Naive thymus-derived CD4-positive, alpha-beta T cell (primary cell): Measurements from ENCODE around the gene CSRNP3. TPM values are rescaled to one million over a fixed set of nuclear protein-coding genes. Genes with fewer than 3 reads are reported as not detected.

Experiments used
- ATAC-seq: fragments of 150-1000 bp; cut with Tn5 transposase; 2 replicates; pipeline ENCODE4 v1.10.0; 2021; ENCODE audit warnings: mild to moderate bottlenecking, moderate library complexity
- CTCF ChIA-PET: fragments of 350-600 bp; sonication (Branson Sonifier 250); formaldehyde crosslinking; loops from one replicate; lab custom pipeline; 2021; ENCODE audit warnings: antibody characterized with exemption; lab: Charles Lee
- POLR2A ChIA-PET: fragments of 350-600 bp; sonication (Branson Sonifier 250); formaldehyde crosslinking; loops from one replicate; lab custom pipeline; 2021; ENCODE audit warnings: antibody characterized with exemption, inconsistent platforms; lab: Charles Lee
- DNase-seq, 9 donors: peaks; one replicate each; pipeline versions ENCODE4 v3.0.0 to v3.0.0-alpha.2; 2020 to 2022; ENCODE audit warnings: mixed read lengths in 1 of 9
- H3K27ac ChIP-seq: one replicate; pipeline ENCODE4 v1.7.0; 2013; ENCODE audit warnings: mild to moderate bottlenecking, low read depth, low read length, moderate library complexity
- H3K27me3 ChIP-seq, 2 donors: one replicate each; pipeline ENCODE4 v1.7.0; 2013; ENCODE audit warnings: low read length in 2 of 2, mild to moderate bottlenecking in 2 of 2, moderate library complexity in 2 of 2; ENCODE audit not compliant: control insufficient read depth in 2 of 2, insufficient read depth in 2 of 2
- H3K36me3 ChIP-seq, 3 experiments: 1 replicate in 2 of 3; 2 replicates in 1 of 3; pipeline ENCODE4 v1.7.0; 2013; ENCODE audit warnings: low read length in 3 of 3, mild to moderate bottlenecking in 3 of 3, moderate library complexity in 1 of 3; ENCODE audit not compliant: insufficient read depth in 3 of 3, control insufficient read depth in 2 of 3
- H3K4me1 ChIP-seq, 2 donors: one replicate each; pipeline ENCODE4 v1.7.0; 2013; ENCODE audit warnings: low read length in 2 of 2, mild to moderate bottlenecking in 2 of 2, moderate library complexity in 1 of 2; ENCODE audit not compliant: control insufficient read depth in 2 of 2, insufficient read depth in 2 of 2
- H3K4me3 ChIP-seq: 2 replicates; pipeline ENCODE4 v1.7.0; 2013; ENCODE audit warnings: mild to moderate bottlenecking, low read length
- H3K9me3 ChIP-seq, 3 experiments: 1 replicate in 2 of 3; 2 replicates in 1 of 3; pipeline ENCODE4 v1.7.0; 2013; ENCODE audit warnings: low read length in 3 of 3; ENCODE audit not compliant: control insufficient read depth in 2 of 3
- H3K27ac Mint-ChIP-seq, 9 donors: one replicate each; pipeline ENCODE4 v1.8.0; 2020 to 2022; ENCODE audit warnings: mixed read lengths in 9 of 9, mild to moderate bottlenecking in 8 of 9, moderate library complexity in 5 of 9, inconsistent platforms in 2 of 9
- H3K27me3 Mint-ChIP-seq, 5 donors: one replicate each; pipeline ENCODE4 v1.8.0; 2021 to 2022; ENCODE audit warnings: mixed read lengths in 5 of 5, mild to moderate bottlenecking in 1 of 5
- H3K36me3 Mint-ChIP-seq, 5 donors: one replicate each; pipeline ENCODE4 v1.8.0; 2020 to 2022; ENCODE audit warnings: mixed read lengths in 5 of 5, mild to moderate bottlenecking in 3 of 5, inconsistent platforms in 1 of 5
- H3K4me1 Mint-ChIP-seq, 7 donors: one replicate each; pipeline ENCODE4 v1.8.0; 2020 to 2022; ENCODE audit warnings: mixed read lengths in 7 of 7, mild to moderate bottlenecking in 3 of 7, inconsistent platforms in 1 of 7
- H3K4me3 Mint-ChIP-seq, 10 donors: one replicate each; pipeline ENCODE4 v1.8.0; 2020 to 2022; ENCODE audit warnings: mild to moderate bottlenecking in 10 of 10, mixed read lengths in 10 of 10, moderate library complexity in 6 of 10, inconsistent platforms in 2 of 10
- H3K9me3 Mint-ChIP-seq, 11 donors: one replicate each; pipeline ENCODE4 v1.8.0; 2020 to 2022; ENCODE audit warnings: mixed read lengths in 11 of 11, mild to moderate bottlenecking in 4 of 11, inconsistent platforms in 1 of 11, moderate library complexity in 1 of 11
- intact Hi-C, 2 donors: fragments of 100-400 bp; cut with micrococcal nuclease; formaldehyde crosslinking; loops; one replicate each; pipeline ENCODE4 v1.15.1; 2023
- polyA plus RNA-seq, 2 donors: library from polyadenylated mRNA; unstranded; fragments of 300-500 nt; fragmentation: Illumina TruSeq; gene quantifications; one replicate each; pipeline ENCODE4 v1.2.3, GENCODE V29; 2021
- total RNA-seq, 6 experiments: library from RNA in 5 of 6; stranded (reverse) in 5 of 6; gene quantifications; 1 replicate in 5 of 6; 2 replicates in 1 of 6; pipeline ENCODE4 v1.2.3 and lab custom pipeline; 2021 to 2026

Gene CSRNP3
- total and polyA plus RNA-seq, 7 experiments from 2014 or later: not detected

DNA sequence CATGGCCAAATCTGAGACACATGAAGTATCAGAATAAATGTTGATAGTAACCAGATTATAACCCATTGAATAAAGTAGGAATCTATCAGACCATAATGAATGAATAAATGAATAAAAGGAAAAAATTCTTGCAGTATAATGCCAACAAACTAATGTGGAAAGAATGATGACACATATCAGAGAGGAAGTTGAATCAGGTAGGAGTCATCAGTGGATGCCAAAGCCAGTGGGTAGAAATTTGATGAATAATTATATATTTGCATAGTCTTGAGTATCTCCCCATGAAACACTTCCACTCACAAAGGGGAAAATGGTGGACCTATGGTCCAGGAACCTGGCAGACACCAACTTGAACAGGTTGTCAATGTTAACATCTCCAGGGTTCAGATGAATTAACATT is 255.9 kb downstream of the CSRNP3 start:
- Histone ChIP-seq H3K4me3 (no peak overlapping the region), H3K4me1 (no peaks in the 10 kb centered on the region), H3K27me3 (no peaks in the 10 kb centered on the region), H3K27ac (no peak overlapping the region), H3K9me3 (no peaks in the 10 kb centered on the region), H3K36me3 (no peaks in the 10 kb centered on the region)
- ATAC-seq: no peak
- H3K27ac Mint-ChIP-seq: no peak overlapping the region
- ChIA-PET POLR2A (no interaction called here), CTCF (no interaction called here)
- no peak overlapping the region for H3K4me3 Mint-ChIP-seq
- DNase-seq: no peak
- no peaks in the 10 kb centered on the region for H3K36me3 Mint-ChIP-seq
- H3K27me3 Mint-ChIP-seq: peaks cover 0 to 27% (median 15%) of the 10 kb centered on the region in 5 donors
- intact Hi-C loops: no loop called here
- no peaks in the 10 kb centered on the region for H3K4me1 Mint-ChIP-seq
- H3K9me3 Mint-ChIP-seq: peaks cover 0 to 4% (median 0%) of the 10 kb centered on the region in 11 donors

Other genes with a start within 250 kb of the CSRNP3 start
- gene SCN2A, start 230.3 kb upstream of the CSRNP3 start, total RNA-seq: not detected
- gene SCN2A, start 230.3 kb upstream of the CSRNP3 start, polyA plus RNA-seq: not detected